Activated CD8-positive, alpha-beta memory T cell treated with anti-CD3 and anti-CD28 coated beads, Interleukin-2, amount 50 U/mL, for 48 hours (primary cell): Measurements from ENCODE around the gene CFH.
"Not testable (repeated sequence)": the region's sequence is repeated elsewhere in the genome, so short reads cannot be mapped to it uniquely, and the experiment has no call there.

Experiments used
- DNase-seq: peaks from one replicate; pipeline ENCODE4 v3.0.0-alpha.2; 2020

CFH gene

GRCh38 chr1:196651637-196652215 is at the start of gene CFH:
CFH (plus strand) TSS chr1:196652043; CDS start chr1:196652118, 75 bp downstream.
- no peak for DNase-seq

GRCh38 chr1:196603651-196604050 is 48.2 kb upstream of the CFH start:
- DNase-seq: no peak

GRCh38 chr1:196607981-196608380 is 43.9 kb upstream of the CFH start:
- DNase-seq: no peak

- DNase-seq: no peak
Observed at GRCh38 chr1:196608390-196609369, 43.2 kb upstream of the CFH start, which contains the start of gene KCNT2. KCNT2 (minus strand) TSS chr1:196608440; CDS start chr1:196608309, 131 bp downstream.

- DNase-seq: no peak
Observed at GRCh38 chr1:196609370-196609737, 42.5 kb upstream of the CFH start.

- no peak for DNase-seq
Observed at GRCh38 chr1:196611873-196612272, 40.0 kb upstream of the CFH start.

- DNase-seq: no peak
Observed at GRCh38 chr1:196619721-196620120, 32.1 kb upstream of the CFH start.

GRCh38 chr1:196623079-196623478 is 28.8 kb upstream of the CFH start:
- no peak for DNase-seq

GRCh38 chr1:196628838-196629237 is 23.0 kb upstream of the CFH start:
- no peak for DNase-seq

GRCh38 chr1:196637606-196638005 is 14.2 kb upstream of the CFH start:
- DNase-seq: no peak

GRCh38 chr1:196638466-196638865 is 13.4 kb upstream of the CFH start:
- no peak for DNase-seq

GRCh38 chr1:196639291-196639690 is 12.6 kb upstream of the CFH start:
- not testable (repeated sequence) for DNase-seq

- DNase-seq: no peak
Observed at GRCh38 chr1:196640976-196641375, 10.9 kb upstream of the CFH start.

- no peak for DNase-seq
Observed at GRCh38 chr1:196649990-196650389, 1.9 kb upstream of the CFH start.

GRCh38 chr1:196650403-196650802 is 1.4 kb upstream of the CFH start:
- DNase-seq: no peak

GRCh38 chr1:196651079-196651478 is 764 bp upstream of the CFH start:
- no peak for DNase-seq

GRCh38 chr1:196654271-196654670 is 2.4 kb downstream of the CFH start:
- DNase-seq: no peak

- no peak for DNase-seq
Observed at GRCh38 chr1:196655071-196655470, 3.2 kb downstream of the CFH start.

- no peak for DNase-seq
Observed at GRCh38 chr1:196655494-196655893, 3.7 kb downstream of the CFH start.

GRCh38 chr1:196659471-196659870 is 7.6 kb downstream of the CFH start:
- DNase-seq: no peak

- no peak for DNase-seq
Observed at GRCh38 chr1:196660272-196660671, 8.4 kb downstream of the CFH start.

GRCh38 chr1:196660852-196661251 is 9.0 kb downstream of the CFH start:
- no peak for DNase-seq

- no peak for DNase-seq
Observed at GRCh38 chr1:196661345-196661744, 9.5 kb downstream of the CFH start.

- DNase-seq: no peak
Observed at GRCh38 chr1:196667131-196667530, 15.3 kb downstream of the CFH start.
